Pancreas (tissue), 10 donors: ENCODE measurements around the gene RAB37. TPM values are rescaled to one million over a fixed set of nuclear protein-coding genes. Genes with fewer than 3 reads are reported as not detected.

ENCODE experiments used
- ATAC-seq, 4 donors: fragments of 200-7000 bp; cut with Tn5 transposase; one replicate each; pipeline versions ENCODE4 v1.8.0 to v1.9.1; 2020; ENCODE audit warnings: mild to moderate bottlenecking in 4 of 4, moderate library complexity in 4 of 4
- DNase-seq, 6 donors: peaks; one replicate each; pipeline ENCODE4 v3.0.0-alpha.2; 2020
- FAIRE-seq: peaks from 2 replicates; lab custom pipeline; 2012; peaks lifted over from hg19 to GRCh38; lab: Jason Lieb, UNC
- H3K27ac ChIP-seq, 4 donors: fragments of 200-600 bp; sonication (generic); 1 replicate in 3 of 4; 2 replicates in 1 of 4; pipeline versions ENCODE4 v1.5.0 to v1.8.0; 2020
- H3K27me3 ChIP-seq, 4 donors: fragments of 200-600 bp; one replicate each; pipeline ENCODE4 v1.8.0; 2021
- H3K36me3 ChIP-seq, 3 donors: fragments of 200-600 bp; sonication (generic) in 1 of 3; one replicate each; pipeline versions ENCODE4 v1.5.0 to v1.8.0; 2020 to 2021
- H3K4me1 ChIP-seq, 3 donors: fragments of 200-600 bp; one replicate each; pipeline ENCODE4 v1.8.0; 2021
- H3K4me3 ChIP-seq, 4 donors: fragments of 200-600 bp; sonication (generic) in 2 of 4; one replicate each; pipeline versions ENCODE4 v1.5.0 to v1.8.0; 2020 to 2021
- H3K9me3 ChIP-seq, 4 donors: fragments of 200-600 bp; one replicate each; pipeline ENCODE4 v1.8.0; 2021
- WGBS, 2 donors: extraction: QIAGEN DNeasy Blood & Tissue Kit; methylation state at CpG; one replicate each; pipeline ENCODE4 v1.1.7; 2013; 5-methylcytosine and 5-hydroxymethylcytosine counted together
- intact Hi-C, 3 donors: fragments of 100-400 bp; cut with DNase I; formaldehyde crosslinking; loops; one replicate each; pipeline versions ENCODE4 v1.11.1 to v1.14.2; 2022
- polyA plus RNA-seq, 2 donors: library from polyadenylated mRNA; stranded (reverse); fragments of 200-250 nt; gene quantifications; one replicate each; pipeline ENCODE4 v1.2.3, GENCODE V29; 2013
- total RNA-seq, 6 donors: library from RNA; stranded (reverse); fragmentation: NEBNext Ultra II Directional in 4 of 6; extraction: Animal tissue kit (Norgen Biotek cat#: 25700) in 4 of 6; gene quantifications; one replicate each; pipeline versions ENCODE4 v1.2.1 to v1.2.4, GENCODE V29; 2021 to 2023
- TF ChIP-seq, protein P1 (sequence below), 4 donors: fragments of 200-600 bp; sonication (generic) in 3 of 4; IDR thresholded peaks; one replicate each; pipeline versions ENCODE4 v1.5.0 to v1.8.0; 2021; ENCODE audit warnings: antibody characterized with exemption in 4 of 4
- donor health status: healthy with polysubstance abuse.
- donor health status: DM: no; HTN: no; CAD: no; lungs with moderate emphysema.
- donor health status: DM: no; HTN: no; CAD: no.
- donor health status: control.
- donor health status: control.
- donor health status: Bipolar disorder and iron deficiency.
- donor health status: DM: yes; HTN: yes; CAD: no.
- donor health status: DM: no; HTN: no; CAD: no.
- donor health status: DM: no; HTN: no; CAD: no.
- donor health status: DM: yes; HTN: yes; CAD: no.

RAB37 gene
- total and polyA plus RNA-seq, 8 donors = 0.79 to 3.1 (median 1.3) TPM

DNA sequence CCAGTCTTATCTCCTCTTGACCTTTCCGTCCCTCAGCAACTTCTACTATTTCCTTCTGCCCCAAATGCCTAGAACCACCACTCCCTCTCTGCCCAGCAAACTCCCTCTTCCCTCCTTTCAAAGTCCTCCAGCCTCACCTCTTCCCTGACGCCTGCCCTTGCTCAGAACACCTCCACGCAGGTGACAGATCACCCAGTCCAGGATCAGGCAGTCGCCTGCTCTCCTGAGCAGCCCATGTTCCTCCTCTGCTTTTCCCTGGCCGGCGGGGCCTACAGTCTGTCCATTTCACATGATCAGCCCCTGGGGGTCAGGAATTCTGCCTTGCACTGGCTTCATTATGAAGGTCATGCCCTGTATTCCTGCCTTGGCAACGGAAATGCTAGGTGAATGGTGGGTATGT is 24.8 kb upstream of the RAB37 start:
- peak in 2 of 4 donors; percentile 26 to 38 for ATAC-seq
- WGBS, 2 donors = 52 to 53% methylated on average over 7 of the region's 7 CpGs
- TF ChIP-seq, protein P1, sequence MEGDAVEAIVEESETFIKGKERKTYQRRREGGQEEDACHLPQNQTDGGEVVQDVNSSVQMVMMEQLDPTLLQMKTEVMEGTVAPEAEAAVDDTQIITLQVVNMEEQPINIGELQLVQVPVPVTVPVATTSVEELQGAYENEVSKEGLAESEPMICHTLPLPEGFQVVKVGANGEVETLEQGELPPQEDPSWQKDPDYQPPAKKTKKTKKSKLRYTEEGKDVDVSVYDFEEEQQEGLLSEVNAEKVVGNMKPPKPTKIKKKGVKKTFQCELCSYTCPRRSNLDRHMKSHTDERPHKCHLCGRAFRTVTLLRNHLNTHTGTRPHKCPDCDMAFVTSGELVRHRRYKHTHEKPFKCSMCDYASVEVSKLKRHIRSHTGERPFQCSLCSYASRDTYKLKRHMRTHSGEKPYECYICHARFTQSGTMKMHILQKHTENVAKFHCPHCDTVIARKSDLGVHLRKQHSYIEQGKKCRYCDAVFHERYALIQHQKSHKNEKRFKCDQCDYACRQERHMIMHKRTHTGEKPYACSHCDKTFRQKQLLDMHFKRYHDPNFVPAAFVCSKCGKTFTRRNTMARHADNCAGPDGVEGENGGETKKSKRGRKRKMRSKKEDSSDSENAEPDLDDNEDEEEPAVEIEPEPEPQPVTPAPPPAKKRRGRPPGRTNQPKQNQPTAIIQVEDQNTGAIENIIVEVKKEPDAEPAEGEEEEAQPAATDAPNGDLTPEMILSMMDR (IDR thresholded peaks at IDR 0.05) = no peak
- Histone ChIP-seq H3K27ac (no peak overlapping the region), H3K27me3 (no peaks in the 10 kb centered on the region), H3K4me3 (peak overlapping the region in 1 of 4 donors; percentile 6), H3K9me3 (no peaks in the 10 kb centered on the region), H3K4me1 (no peaks in the 10 kb centered on the region), H3K36me3 (no peaks in the 10 kb centered on the region)
- intact Hi-C loops = no loop called here
- DNase-seq = no peak
- FAIRE-seq = no peak

DNA sequence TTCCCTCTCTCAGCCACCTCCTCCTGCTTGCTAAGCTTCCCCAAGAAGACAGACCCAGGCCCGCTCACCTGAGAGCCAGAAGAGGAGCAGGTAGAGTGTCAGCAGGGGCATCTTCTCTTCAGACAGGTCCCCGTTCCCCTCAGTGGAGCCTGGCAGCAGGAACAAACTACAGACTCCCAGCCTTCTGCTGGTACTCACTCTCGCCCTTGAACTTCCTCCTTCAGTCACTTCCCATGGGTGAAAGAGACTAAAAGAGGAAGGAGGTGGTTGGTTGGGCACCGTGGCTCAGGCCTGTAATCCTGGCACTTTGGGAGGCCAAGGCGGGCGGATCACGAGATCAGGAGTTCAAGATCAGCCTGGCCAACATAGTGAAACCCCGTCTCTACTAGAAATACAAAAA is 24.3 kb upstream of the RAB37 start, which contains the start of gene CD300LF:
TSS of gene CD300LF (minus strand) at position 168 of the 400 bp plus-strand sequence. CDS start at position 111, 57 bp downstream.
- Histone ChIP-seq H3K27ac (no peak within 1 kb of the TSS), H3K36me3 (no peaks in the 10 kb centered on the region), H3K9me3 (no peaks in the 10 kb centered on the region), H3K27me3 (no peaks in the 10 kb centered on the region), H3K4me3 (peak within 1 kb of the TSS in 1 of 4 donors; percentile 6), H3K4me1 (no peaks in the 10 kb centered on the region)
- FAIRE-seq (no peak), DNase-seq (peak in 1 of 6 donors; percentile 33), ATAC-seq (peak in 2 of 4 donors; percentile 75 to 81)
- intact Hi-C loops = no loop called here
- TF ChIP-seq, protein P1 (IDR thresholded peaks at IDR 0.05) = no peak
- WGBS, 2 donors = 70 to 80% methylated on average over 7 to 8 of the region's 8 CpGs

DNA sequence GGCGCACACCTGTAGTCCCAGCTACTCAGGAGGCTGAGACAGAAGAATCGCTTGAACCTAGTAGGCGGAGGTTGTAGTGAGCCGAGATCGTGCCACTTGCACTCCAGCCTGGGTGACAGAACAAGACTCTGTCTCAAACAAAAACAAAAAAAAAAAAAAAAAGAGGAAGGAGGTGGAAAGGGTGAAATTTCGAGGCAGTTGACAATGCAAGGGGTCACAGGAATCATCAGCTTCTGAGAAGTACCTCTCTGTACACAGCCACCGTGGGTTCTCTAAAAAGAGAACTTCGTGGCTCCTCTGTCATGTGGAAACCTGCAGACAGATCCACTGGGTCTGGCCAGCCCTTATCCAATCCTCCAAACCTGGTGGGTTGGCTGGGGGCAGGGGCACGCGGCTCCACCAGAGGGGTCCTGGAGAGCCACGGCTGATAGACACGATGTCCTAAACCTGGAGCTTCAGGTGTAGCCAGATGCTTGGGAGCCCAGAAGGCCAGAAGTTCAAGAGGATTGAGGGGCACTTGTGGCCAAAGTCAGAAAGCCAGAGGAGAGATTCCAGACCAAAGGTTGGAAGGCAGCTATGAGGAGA is 23.8 kb upstream of the RAB37 start:
- no peak overlapping the region for H3K4me3 ChIP-seq
- TF ChIP-seq, protein P1 (IDR thresholded peaks at IDR 0.05) = no peak
- no peaks in the 10 kb centered on the region for H3K36me3 ChIP-seq
- H3K9me3 ChIP-seq = no peaks in the 10 kb centered on the region
- no peak overlapping the region for H3K27ac ChIP-seq
- intact Hi-C loops = no loop called here
- DNase-seq (no peak), FAIRE-seq (no peak), ATAC-seq (peak in 2 of 4 donors; percentile 17 to 42)
- no peaks in the 10 kb centered on the region for H3K4me1 ChIP-seq
- H3K27me3 ChIP-seq = no peaks in the 10 kb centered on the region
- WGBS, 2 donors = 73 to 83% methylated on average over 12 of the region's 12 CpGs

DNA sequence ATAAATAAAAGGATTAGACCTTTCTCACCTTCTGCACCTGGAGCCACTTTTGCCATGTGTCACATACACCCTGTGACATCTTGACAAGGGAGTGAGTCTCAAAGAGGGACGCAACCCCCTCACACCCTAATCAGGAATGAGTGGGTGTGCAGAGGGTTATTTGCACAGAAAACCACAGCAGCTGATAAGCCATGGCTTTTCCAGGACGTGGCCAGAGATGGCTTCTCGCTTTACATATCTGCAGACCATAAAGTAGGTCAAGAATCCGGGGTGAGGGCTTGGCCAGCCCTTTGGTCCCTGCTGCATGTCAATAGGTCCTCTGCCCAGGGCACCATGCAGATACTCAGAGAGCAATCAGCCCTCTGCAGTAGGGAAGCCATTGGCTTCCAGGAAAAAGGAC is 21.9 kb upstream of the RAB37 start:
- no peak overlapping the region for H3K4me3 ChIP-seq
- DNase-seq (no peak), FAIRE-seq (no peak), ATAC-seq (peak in 2 of 4 donors; percentile 37 to 57)
- H3K9me3 ChIP-seq = no peaks in the 10 kb centered on the region
- intact Hi-C loops = no loop called here
- no peaks in the 10 kb centered on the region for H3K36me3 ChIP-seq
- 20 to 22% methylated on average over 4 of the region's 4 CpGs for WGBS, 2 donors
- H3K4me1 ChIP-seq = no peaks in the 10 kb centered on the region
- TF ChIP-seq, protein P1 (IDR thresholded peaks at IDR 0.05) = no peak
- no peak overlapping the region for H3K27ac ChIP-seq
- no peaks in the 10 kb centered on the region for H3K27me3 ChIP-seq

DNA sequence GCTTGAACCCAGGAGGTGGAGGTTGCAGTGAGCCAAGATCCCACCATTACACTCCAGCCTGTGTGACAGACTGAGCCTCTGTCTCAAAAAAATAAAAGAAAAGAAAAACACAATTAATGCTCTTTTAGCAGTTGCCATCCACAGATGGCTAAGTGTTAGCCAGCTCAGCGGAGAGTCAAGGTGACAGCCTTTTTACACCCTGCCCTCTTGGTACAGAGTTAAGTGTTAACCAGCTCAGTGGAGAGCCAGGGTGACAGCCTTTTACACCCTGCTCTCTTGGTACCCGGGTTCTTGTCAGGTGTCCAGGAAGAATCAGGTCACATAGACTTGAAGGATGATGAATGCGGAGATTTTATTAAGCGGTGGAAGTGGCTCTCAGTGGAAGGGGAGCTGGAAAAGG is 16.6 kb upstream of the RAB37 start:
- 84 to 94% methylated on average over 4 of the region's 4 CpGs for WGBS, 2 donors
- Histone ChIP-seq H3K27me3 (no peaks in the 10 kb centered on the region), H3K4me1 (no peaks in the 10 kb centered on the region), H3K9me3 (no peaks in the 10 kb centered on the region), H3K4me3 (no peak overlapping the region), H3K27ac (no peak overlapping the region), H3K36me3 (no peaks in the 10 kb centered on the region)
- TF ChIP-seq, protein P1 (IDR thresholded peaks at IDR 0.05) = no peak
- DNase-seq (no peak), FAIRE-seq (no peak), ATAC-seq (no peak)
- intact Hi-C loops = no loop called here
